GM12878 (cell line): ENCODE measurements around the gene ZDHHC14. TPM values are rescaled to one million over a fixed set of nuclear protein-coding genes. Genes with fewer than 3 reads are reported as not detected.

Experiments used
- ATAC-seq: fragments of 200-7000 bp; cut with Tn5 transposase; 3 replicates; pipeline ENCODE4 v1.9.1; 2020; ENCODE audit warnings: mild to moderate bottlenecking, moderate library complexity
- BruUV-seq: library from RNA; stranded (reverse); fragments of 400-500 nt; replicated peaks from 2 replicates; lab custom pipeline; 2021; lab: Mats Ljungman, UMichigan
- CTCF ChIA-PET: fragments of 300-600 bp; sonication (Branson Sonifier 250); formaldehyde crosslinking; extraction: SDS; loops from one replicate; lab custom pipeline; 2021; ENCODE audit warnings: inconsistent platforms; lab: Yijun Ruan, JAX
- POLR2A ChIA-PET: fragments of 350-600 bp; formaldehyde crosslinking; extraction: SDS; loops from one replicate; lab custom pipeline; 2021; ENCODE audit warnings: inconsistent platforms; lab: Charles Lee
- RAD21 ChIA-PET: fragments of 300-600 bp; sonication (Branson Sonifier 250); formaldehyde crosslinking; loops from one replicate; lab custom pipeline; 2023; ENCODE audit warnings: antibody characterized with exemption; ENCODE audit not compliant: unreplicated experiment; lab: Charles Lee
- SMC1A ChIA-PET: fragments of 300-600 bp; sonication (Branson Sonifier 250); formaldehyde crosslinking; loops from one replicate; lab custom pipeline; 2023; ENCODE audit not compliant: unreplicated experiment, uncharacterized antibody; lab: Charles Lee
- DNase-seq: peaks from one replicate; pipeline ENCODE4 v3.0.0-alpha.2; 2011; ENCODE audit warnings: low read depth, low spot score
- FAIRE-seq: peaks from 3 replicates; lab custom pipeline; 2011; peaks lifted over from hg19 to GRCh38; lab: Jason Lieb, UNC
- H2AFZ ChIP-seq: 2 replicates; pipeline ENCODE4 v1.6.0; 2011; ENCODE audit warnings: low read depth, low read length, control low read depth; ENCODE audit not compliant: control insufficient read depth
- H3K27ac ChIP-seq: 2 replicates; pipeline ENCODE4 v1.5.1; 2011; ENCODE audit warnings: control low read depth; ENCODE audit not compliant: control insufficient read depth, insufficient read depth
- H3K27me3 ChIP-seq, 2 experiments: replicated peaks in 1 of 2; 2 replicates each; pipeline versions ENCODE4 v1.6.0 to v1.6.1; 2011; ENCODE audit warnings: low read length in 1 of 2; ENCODE audit not compliant: control insufficient read depth in 2 of 2, insufficient read depth in 2 of 2
- H3K36me3 ChIP-seq, 2 experiments: 2 replicates each; pipeline ENCODE4 v1.5.1; 2011; ENCODE audit warnings: low read length in 1 of 2; ENCODE audit not compliant: control insufficient read depth in 2 of 2, insufficient read depth in 2 of 2
- H3K4me1 ChIP-seq: 2 replicates; pipeline ENCODE4 v1.6.1; 2011; ENCODE audit warnings: mild to moderate bottlenecking, low read length, moderate library complexity, mixed read lengths; ENCODE audit not compliant: control insufficient read depth, insufficient read depth
- H3K4me2 ChIP-seq: 2 replicates; pipeline ENCODE4 v1.6.0; 2011; ENCODE audit warnings: control low read depth; ENCODE audit not compliant: control insufficient read depth, insufficient read depth
- H3K4me3 ChIP-seq: fragments of 200-600 bp; sonication (generic); 2 replicates; pipeline ENCODE4 v1.5.1; 2016
- H3K79me2 ChIP-seq: 2 replicates; pipeline ENCODE4 v1.6.0; 2011; ENCODE audit warnings: low read length; ENCODE audit not compliant: control insufficient read depth, insufficient read depth
- H3K9ac ChIP-seq: 2 replicates; pipeline ENCODE4 v1.8.0; 2011; ENCODE audit warnings: low read length, control low read depth, mixed read lengths; ENCODE audit not compliant: control insufficient read depth, insufficient read depth
- H3K9me3 ChIP-seq: replicated peaks from 3 replicates; pipeline ENCODE4 v1.5.1; 2011; ENCODE audit warnings: mild to moderate bottlenecking, low read length; ENCODE audit not compliant: control insufficient read depth, insufficient read depth
- H4K20me1 ChIP-seq: 2 replicates; pipeline ENCODE4 v1.6.0; 2011; ENCODE audit not compliant: control insufficient read depth, insufficient read depth
- BMI1 ChIP-seq: fragments of 450-650 bp; IDR thresholded peaks from 2 replicates; pipeline ENCODE4 v1.6.1; 2016; ENCODE audit warnings: mild to moderate bottlenecking, moderate library complexity, borderline replicate concordance
- CBX5 ChIP-seq: sonication (generic); IDR thresholded peaks from 2 replicates; pipeline ENCODE4 v1.6.1; 2016; ENCODE audit warnings: low read depth, moderate library complexity, mild to moderate bottlenecking, inconsistent platforms
- CEBPZ ChIP-seq: fragments of 150-350 bp; IDR thresholded peaks from 2 replicates; pipeline ENCODE4 v1.6.1; 2016; ENCODE audit warnings: low read depth, low read length
- CREB1 ChIP-seq: IDR thresholded peaks from 2 replicates; pipeline ENCODE4 v1.6.1; 2012; ENCODE audit warnings: low read depth, mild to moderate bottlenecking, inconsistent platforms
- ELK1 ChIP-seq: IDR thresholded peaks from 2 replicates; pipeline ENCODE4 v1.6.1; 2012; ENCODE audit warnings: low read depth, low read length, improper control_type of control experiment
- EP300 ChIP-seq, 2 experiments: fragments of 150-350 bp in 1 of 2; IDR thresholded peaks; 2 replicates each; pipeline ENCODE4 v1.6.1; 2011 to 2012; ENCODE audit warnings: low read depth in 2 of 2, low read length in 2 of 2, borderline replicate concordance in 1 of 2, improper control_type of control experiment in 1 of 2, inconsistent platforms in 1 of 2; ENCODE audit not compliant: control insufficient read depth in 1 of 2
- IRF4 ChIP-seq: IDR thresholded peaks from 2 replicates; pipeline ENCODE4 v1.6.1; 2011; ENCODE audit warnings: low read depth, low read length
- KDM1A ChIP-seq: fragments of 200-600 bp; sonication (generic); IDR thresholded peaks from 2 replicates; pipeline ENCODE4 v1.6.1; 2016; ENCODE audit warnings: borderline replicate concordance
- POLR2A ChIP-seq: IDR thresholded peaks from 2 replicates; pipeline ENCODE4 v1.6.1; 2011; ENCODE audit warnings: low read depth, mild to moderate bottlenecking, low read length
- SUZ12 ChIP-seq: fragments of 200-600 bp; sonication (generic); IDR thresholded peaks from one replicate; pipeline ENCODE4 v1.6.1; 2018; ENCODE audit warnings: antibody characterized with exemption, mild to moderate bottlenecking; ENCODE audit not compliant: unreplicated experiment
- ZBTB11 ChIP-seq: fragments of 450-650 bp; formaldehyde crosslinking; IDR thresholded peaks from 2 replicates; pipeline ENCODE4 v1.5.0; 2022; ENCODE audit warnings: mild to moderate bottlenecking, missing genetic modification characterization
- WGBS: methylation state at CpG from one replicate; pipeline ENCODE4 v1.1.6; 2016; ENCODE audit warnings: low lambda C conversion rate; ENCODE audit not compliant: insufficient replicate concordance, insufficient coverage; ENCODE audit errors: missing lambda C conversion rate; 5-methylcytosine and 5-hydroxymethylcytosine counted together
- in situ Hi-C: fragments of 300-500 bp; cut with MboI; formaldehyde crosslinking; loops from 9 replicates; pipeline ENCODE4 v1.14.3; 2018; ENCODE audit warnings: mixed read lengths
- intact Hi-C: fragments of 100-400 bp; cut with micrococcal nuclease; formaldehyde crosslinking; loops from one replicate; pipeline ENCODE4 v1.14.2; 2022; ENCODE audit not compliant: unreplicated experiment
- polyA plus RNA-seq, 11 experiments: library from polyadenylated mRNA; depleted of rRNA in 4 of 11; unstranded in 6 of 11; stranded (reverse) in 5 of 11; fragments of >200 nt; fragmentation: Nextera tagmentation in 4 of 11; fragmentation: Illumina TruSeq in 1 of 11; extraction: Ambion mirVana in 4 of 11; extraction: Trizol in 1 of 11; gene quantifications; 1 replicate in 1 of 11; 2 replicates in 10 of 11; pipeline versions ENCODE4 v1.2.1 to v1.2.3, GENCODE V29; 2011 to 2016; ENCODE audit warnings: inconsistent platforms in 2 of 11, missing spikeins in 2 of 11, low read depth in 1 of 11
- total RNA-seq, 4 experiments: library from RNA; depleted of rRNA in 3 of 4; stranded (reverse); fragments of >200 nt in 3 of 4; fragmentation: Illumina TruSeq in 1 of 4; extraction: Trizol in 1 of 4; gene quantifications; 2 replicates each; pipeline versions ENCODE4 v1.2.1 to v1.2.3, GENCODE V29; 2013 to 2021

ZDHHC14 gene
- total and polyA plus RNA-seq, 10 of the 15 experiments (the other 5 are each of a cell fraction or from before 2014, with no cell fraction given), result 0.15 to 16.0 (median 0.76) TPM; not detected in 1

GRCh38 chr6:157536223-157536545 lies 155.2 kb downstream of the ZDHHC14 start (continued):
- no peak for TF ChIP-seq KDM1A
- TF ChIP-seq EP300 (IDR thresholded peaks at IDR 0.05; ENCODE audit: borderline replicate concordance in 1 of 2, control insufficient read depth in 1 of 2, low read depth in 2 of 2, low read length in 2 of 2), result no peak; a peak in 2 of 4 replicates
- no peak for TF ChIP-seq ZBTB11 (CRISPR knock-in tag)

GRCh38 chr6:157537556-157537955 lies 156.6 kb downstream of the ZDHHC14 start:
- H3K36me3 ChIP-seq, result peaks cover 0 to under 1% of the 10 kb centered on the region in 2 experiments; a peak in 1 of 4 replicates
- no peaks in the 10 kb centered on the region for H3K79me2 ChIP-seq
- H3K4me1 ChIP-seq, result peaks cover 8% of the 10 kb centered on the region; the same call in 1 of the 2 replicates
- 92% methylated on average over 2 of the region's 2 CpGs for WGBS
- ChIA-PET RAD21 (interaction anchor here (1.0 to 1.7 kb wide), 4 partner anchors 8 to 75 kb away, joined by 3 to 6 read pairs (median 4); no protein-coding TSS in a partner anchor), CTCF (interaction anchor here (0.6 to 1.5 kb wide), 5 partner anchors 12 to 213 kb away, joined by 3 read pairs; no protein-coding TSS in a partner anchor), POLR2A (interaction anchor here (1.0 to 1.3 kb wide), 3 partner anchors 8 to 215 kb away, joined by 3 to 8 read pairs (median 3); no protein-coding TSS in a partner anchor), SMC1A (interaction anchor here (0.8 to 2.1 kb wide), 13 partner anchors 11 to 153 kb away, joined by 3 to 7 read pairs (median 5); no protein-coding TSS in a partner anchor)
- intact Hi-C loops, result loop anchor here (5.0 kb wide), 1 partner anchor 155 kb away; the partner anchor contains the start of gene ZDHHC14
- H3K4me3 ChIP-seq, result no peak overlapping the region
- no peaks in the 10 kb centered on the region for H3K9me3 ChIP-seq
- no peak overlapping the region for H3K27ac ChIP-seq
- no peak overlapping the region for H3K9ac ChIP-seq
- no peak overlapping the region for H2AFZ ChIP-seq
- in situ Hi-C loops, result no loop called here
- TF ChIP-seq SUZ12, result no peak
- no peak for TF ChIP-seq CREB1
- no peak for TF ChIP-seq CEBPZ
- no peak for TF ChIP-seq ELK1
- TF ChIP-seq IRF4, result no peak
- TF ChIP-seq BMI1, result no peak
- TF ChIP-seq POLR2A, result no peak
- no peak for TF ChIP-seq CBX5
- H3K4me2 ChIP-seq, result no peak overlapping the region
- no peak for DNase-seq
- no TSS peak for BruUV-seq
- no peak for FAIRE-seq
- no peak for ATAC-seq
- H3K27me3 ChIP-seq, result no peaks in the 10 kb centered on the region
- no peaks in the 10 kb centered on the region for H4K20me1 ChIP-seq
